Endodermal cell (in vitro differentiated cells): ENCODE data around the gene TMEM45B. TPM values are rescaled to one million over a fixed set of nuclear protein-coding genes. Genes with fewer than 3 reads are reported as not detected.
"Not testable (repeated sequence)": the region's sequence is repeated elsewhere in the genome, so short reads cannot be mapped to it uniquely, and the experiment has no call there.

ENCODE experiments used
- DNase-seq: peaks from one replicate; pipeline ENCODE4 v3.0.0-alpha.2; 2017
- H3K27ac ChIP-seq: 2 replicates; pipeline ENCODE4 v1.5.1; 2013; ENCODE audit warnings: mild to moderate bottlenecking, low read depth, low read length, moderate library complexity
- H3K27me3 ChIP-seq: 2 replicates; pipeline ENCODE4 v1.6.1; 2013; ENCODE audit warnings: mild to moderate bottlenecking, low read length, moderate library complexity; ENCODE audit not compliant: insufficient read depth, control insufficient read depth, poor library complexity, severe bottlenecking
- H3K36me3 ChIP-seq: 2 replicates; pipeline ENCODE4 v1.7.0; 2013; ENCODE audit warnings: mild to moderate bottlenecking, low read length, moderate library complexity; ENCODE audit not compliant: control insufficient read depth, insufficient read depth
- H3K4me1 ChIP-seq: one replicate; pipeline ENCODE4 v1.7.0; 2013; ENCODE audit warnings: low read length; ENCODE audit not compliant: control insufficient read depth, insufficient read depth
- H3K4me3 ChIP-seq: 2 replicates; pipeline ENCODE4 v1.5.1; 2013; ENCODE audit warnings: mild to moderate bottlenecking, low read length, moderate library complexity
- H3K9ac ChIP-seq: 2 replicates; pipeline ENCODE4 v1.6.1; 2013; ENCODE audit warnings: mild to moderate bottlenecking, low read length, moderate library complexity; ENCODE audit not compliant: poor library complexity, severe bottlenecking; ENCODE audit errors: extremely low read depth
- H3K9me3 ChIP-seq: 2 replicates; pipeline ENCODE4 v1.6.1; 2013; ENCODE audit warnings: mild to moderate bottlenecking, low read length, moderate library complexity; ENCODE audit not compliant: control insufficient read depth
- H3K27ac Mint-ChIP-seq: 2 replicates; pipeline ENCODE4 v1.8.0; 2020; ENCODE audit warnings: mixed read lengths
- H3K27me3 Mint-ChIP-seq: 2 replicates; pipeline ENCODE4 v1.8.0; 2021; ENCODE audit warnings: mild to moderate bottlenecking, mixed read lengths; ENCODE audit not compliant: insufficient read depth
- H3K36me3 Mint-ChIP-seq: 2 replicates; pipeline ENCODE4 v1.8.0; 2020; ENCODE audit warnings: low read depth, mixed read lengths
- H3K4me1 Mint-ChIP-seq: 2 replicates; pipeline ENCODE4 v1.8.0; 2020; ENCODE audit warnings: mixed read lengths
- H3K4me3 Mint-ChIP-seq: 2 replicates; pipeline ENCODE4 v1.8.0; 2020; ENCODE audit warnings: mild to moderate bottlenecking, moderate library complexity, mixed read lengths
- H3K9me3 Mint-ChIP-seq: 2 replicates; pipeline ENCODE4 v1.8.0; 2020; ENCODE audit warnings: mild to moderate bottlenecking, mixed read lengths
- WGBS, 2 experiments: methylation state at CpG; one replicate each; pipeline versions ENCODE4 v1.1.5 to v1.1.7; 2013; ENCODE audit warnings: missing lambda C conversion rate in 2 of 2, mixed read lengths in 1 of 2; ENCODE audit not compliant: insufficient coverage in 1 of 2, insufficient read length in 1 of 2; 5-methylcytosine and 5-hydroxymethylcytosine counted together
- total RNA-seq, 2 donors: library from RNA; stranded (reverse); fragmentation: NEBNext Ultra II Directional in 1 of 2; extraction: Animal tissue kit (Norgen Biotek cat#: 25700) in 1 of 2; gene quantifications; 2 replicates in 1 of 2; 3 replicates in 1 of 2; pipeline ENCODE4 v1.2.1, GENCODE V29; 2021
- TF ChIP-seq, protein P1 (sequence below): fragments of 200-600 bp; sonication (generic); conservative IDR thresholded peaks from 2 replicates; pipeline ENCODE4 v1.5.0; 2021; ENCODE audit warnings: antibody characterized with exemption, mild to moderate bottlenecking

TMEM45B gene
- total RNA-seq, 2 donors from 2014 or later: not detected

DNA sequence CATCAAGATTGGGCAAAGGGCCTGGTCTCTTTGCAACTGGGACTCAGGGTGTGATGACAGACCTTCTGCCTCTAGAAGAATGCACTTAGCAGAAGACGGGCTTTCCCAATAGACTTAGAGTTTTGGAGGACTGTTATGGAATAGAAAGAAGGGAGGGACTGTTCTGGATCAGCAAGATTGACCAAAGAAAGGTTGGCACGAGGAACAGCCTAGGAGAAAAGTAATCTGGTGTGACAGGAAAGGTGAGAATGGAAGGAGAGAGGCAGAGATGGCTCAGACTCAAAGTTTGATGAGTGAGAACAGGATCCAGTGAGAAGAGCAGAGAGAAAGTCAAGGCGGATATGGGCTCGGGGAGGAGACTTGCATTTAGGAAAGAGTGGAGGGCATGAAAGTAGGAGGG, 23.0 kb upstream of the TMEM45B start:
- Histone ChIP-seq H3K9me3 (peaks cover 15% of the 10 kb centered on the region), H3K27me3 (no peaks in the 10 kb centered on the region), H3K4me3 (no peak overlapping the region), H3K36me3 (no peaks in the 10 kb centered on the region), H3K4me1 (no peaks in the 10 kb centered on the region), H3K9ac (no peak overlapping the region), H3K27ac (no peak overlapping the region)
- no peaks in the 10 kb centered on the region for H3K36me3 Mint-ChIP-seq
- peaks cover 33% of the 10 kb centered on the region for H3K9me3 Mint-ChIP-seq
- WGBS, 2 experiments: 83 to 100% methylated on average over 2 to 4 of the region's 4 CpGs
- peaks cover 13% of the 10 kb centered on the region for H3K27me3 Mint-ChIP-seq
- no peak overlapping the region for H3K27ac Mint-ChIP-seq
- TF ChIP-seq, protein P1, sequence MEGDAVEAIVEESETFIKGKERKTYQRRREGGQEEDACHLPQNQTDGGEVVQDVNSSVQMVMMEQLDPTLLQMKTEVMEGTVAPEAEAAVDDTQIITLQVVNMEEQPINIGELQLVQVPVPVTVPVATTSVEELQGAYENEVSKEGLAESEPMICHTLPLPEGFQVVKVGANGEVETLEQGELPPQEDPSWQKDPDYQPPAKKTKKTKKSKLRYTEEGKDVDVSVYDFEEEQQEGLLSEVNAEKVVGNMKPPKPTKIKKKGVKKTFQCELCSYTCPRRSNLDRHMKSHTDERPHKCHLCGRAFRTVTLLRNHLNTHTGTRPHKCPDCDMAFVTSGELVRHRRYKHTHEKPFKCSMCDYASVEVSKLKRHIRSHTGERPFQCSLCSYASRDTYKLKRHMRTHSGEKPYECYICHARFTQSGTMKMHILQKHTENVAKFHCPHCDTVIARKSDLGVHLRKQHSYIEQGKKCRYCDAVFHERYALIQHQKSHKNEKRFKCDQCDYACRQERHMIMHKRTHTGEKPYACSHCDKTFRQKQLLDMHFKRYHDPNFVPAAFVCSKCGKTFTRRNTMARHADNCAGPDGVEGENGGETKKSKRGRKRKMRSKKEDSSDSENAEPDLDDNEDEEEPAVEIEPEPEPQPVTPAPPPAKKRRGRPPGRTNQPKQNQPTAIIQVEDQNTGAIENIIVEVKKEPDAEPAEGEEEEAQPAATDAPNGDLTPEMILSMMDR: no peak
- no peak overlapping the region for H3K4me3 Mint-ChIP-seq
- no peaks in the 10 kb centered on the region for H3K4me1 Mint-ChIP-seq
- no peak for DNase-seq

DNA sequence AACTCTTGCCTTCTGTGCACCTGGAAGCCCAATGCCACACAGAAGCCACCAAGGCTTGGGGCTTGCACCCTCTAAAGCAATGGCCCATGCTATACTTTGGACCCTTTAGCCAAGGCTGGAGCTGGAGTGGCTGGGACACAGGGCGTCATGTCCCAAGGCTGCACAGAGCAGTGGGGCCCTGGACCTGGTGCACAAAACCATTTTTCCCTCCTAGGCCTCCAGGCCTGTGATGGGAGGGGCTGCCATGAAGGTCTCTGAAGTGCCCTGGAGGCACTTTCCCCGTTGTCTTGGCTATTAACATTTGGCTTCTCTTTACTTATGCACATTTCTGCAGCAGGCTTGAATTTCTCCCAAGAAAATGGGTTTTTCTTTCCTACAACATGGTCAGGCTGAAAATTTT, 20.6 kb upstream of the TMEM45B start:
- WGBS, 2 experiments: 69 to 83% methylated on average over 2 of the region's 2 CpGs
- H3K9me3 Mint-ChIP-seq: peaks cover 37% of the 10 kb centered on the region
- H3K9ac ChIP-seq: no peak overlapping the region
- no peaks in the 10 kb centered on the region for H3K36me3 ChIP-seq
- no peak for DNase-seq
- H3K4me3 ChIP-seq: no peak overlapping the region
- no peaks in the 10 kb centered on the region for H3K4me1 ChIP-seq
- TF ChIP-seq, protein P1: no peak
- no peak overlapping the region for H3K4me3 Mint-ChIP-seq
- no peaks in the 10 kb centered on the region for H3K36me3 Mint-ChIP-seq
- H3K27ac ChIP-seq: no peak overlapping the region
- no peaks in the 10 kb centered on the region for H3K27me3 ChIP-seq
- no peaks in the 10 kb centered on the region for H3K4me1 Mint-ChIP-seq
- H3K9me3 ChIP-seq: peaks cover 15% of the 10 kb centered on the region
- peaks cover 18% of the 10 kb centered on the region for H3K27me3 Mint-ChIP-seq
- H3K27ac Mint-ChIP-seq: no peak overlapping the region

DNA sequence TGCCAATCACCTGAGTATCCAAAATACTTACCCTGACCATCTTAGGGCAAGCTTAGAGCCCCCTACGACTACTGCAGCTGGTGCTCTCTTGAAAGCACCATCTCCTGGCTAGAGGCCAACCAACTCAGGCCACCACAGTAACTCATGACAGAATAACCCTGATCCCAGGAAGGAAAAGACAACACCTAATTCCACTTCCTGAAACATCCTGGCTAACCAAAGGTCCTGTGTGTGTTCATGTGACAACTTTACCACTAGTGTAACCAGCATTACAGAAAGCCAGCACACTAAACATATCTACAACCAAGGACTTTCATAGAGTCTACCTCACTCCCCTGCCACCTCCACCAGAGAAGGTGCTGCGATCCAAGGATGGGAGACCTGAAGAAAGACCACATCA, 17.4 kb upstream of the TMEM45B start:
- Histone ChIP-seq H3K4me1 (no peaks in the 10 kb centered on the region), H3K9me3 (peaks cover 21% of the 10 kb centered on the region), H3K4me3 (no peak overlapping the region), H3K27me3 (no peaks in the 10 kb centered on the region), H3K27ac (no peak overlapping the region), H3K9ac (no peak overlapping the region), H3K36me3 (no peaks in the 10 kb centered on the region)
- Mint-ChIP-seq H3K4me3 (no peak overlapping the region), H3K9me3 (peaks cover 49% of the 10 kb centered on the region), H3K27ac (no peak overlapping the region), H3K27me3 (peaks cover 12% of the 10 kb centered on the region), H3K4me1 (peaks cover 5% of the 10 kb centered on the region), H3K36me3 (no peaks in the 10 kb centered on the region)
- TF ChIP-seq, protein P1: no peak
- WGBS, 2 experiments: 92% methylated on average over 2 of the region's 2 CpGs
- no peak for DNase-seq

DNA sequence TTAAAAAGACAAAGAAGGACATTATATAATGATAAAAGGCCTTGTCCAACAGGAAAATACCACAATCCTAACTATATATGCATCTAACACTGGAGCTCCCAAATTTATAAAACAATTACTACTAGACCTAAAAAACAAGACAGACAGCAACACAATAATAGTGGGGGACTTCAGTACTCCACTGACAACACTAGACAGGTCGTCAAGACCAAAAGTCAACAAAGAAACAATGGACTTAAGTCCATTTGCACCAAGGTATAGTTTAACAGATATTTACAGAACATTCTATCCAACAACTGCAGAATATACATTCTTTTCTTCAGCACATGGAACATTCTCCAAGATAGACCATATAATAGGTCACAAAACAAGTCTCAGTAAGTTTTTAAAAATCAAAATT, 15.5 kb upstream of the TMEM45B start:
- not testable (repeated sequence) for H3K27ac ChIP-seq, H3K9ac ChIP-seq, H3K27me3 ChIP-seq, H3K4me3 ChIP-seq, DNase-seq, H3K4me3 Mint-ChIP-seq, H3K36me3 ChIP-seq, H3K36me3 Mint-ChIP-seq, H3K27ac Mint-ChIP-seq, H3K4me1 ChIP-seq
- H3K27me3 Mint-ChIP-seq: peaks cover 15% of the 10 kb centered on the region
- peaks cover 12% of the 10 kb centered on the region for H3K4me1 Mint-ChIP-seq
- H3K9me3 ChIP-seq: peaks cover 20% of the 10 kb centered on the region
- 63 to 89% methylated on average over 1 of the region's 1 CpG for WGBS, 2 experiments
- peaks cover 55% of the 10 kb centered on the region for H3K9me3 Mint-ChIP-seq
